NT2/D1 (cell line): ENCODE measurements around the gene MRPL2.

Experiments used
- YY1 ChIP-seq: IDR thresholded peaks from 2 replicates; pipeline ENCODE4 v1.6.1; 2011; ENCODE audit not compliant: insufficient read length, insufficient read depth
- ZNF274 ChIP-seq: IDR thresholded peaks from 2 replicates; pipeline ENCODE4 v1.6.1; 2011; ENCODE audit warnings: mild to moderate bottlenecking, low read depth, low read length

DNA sequence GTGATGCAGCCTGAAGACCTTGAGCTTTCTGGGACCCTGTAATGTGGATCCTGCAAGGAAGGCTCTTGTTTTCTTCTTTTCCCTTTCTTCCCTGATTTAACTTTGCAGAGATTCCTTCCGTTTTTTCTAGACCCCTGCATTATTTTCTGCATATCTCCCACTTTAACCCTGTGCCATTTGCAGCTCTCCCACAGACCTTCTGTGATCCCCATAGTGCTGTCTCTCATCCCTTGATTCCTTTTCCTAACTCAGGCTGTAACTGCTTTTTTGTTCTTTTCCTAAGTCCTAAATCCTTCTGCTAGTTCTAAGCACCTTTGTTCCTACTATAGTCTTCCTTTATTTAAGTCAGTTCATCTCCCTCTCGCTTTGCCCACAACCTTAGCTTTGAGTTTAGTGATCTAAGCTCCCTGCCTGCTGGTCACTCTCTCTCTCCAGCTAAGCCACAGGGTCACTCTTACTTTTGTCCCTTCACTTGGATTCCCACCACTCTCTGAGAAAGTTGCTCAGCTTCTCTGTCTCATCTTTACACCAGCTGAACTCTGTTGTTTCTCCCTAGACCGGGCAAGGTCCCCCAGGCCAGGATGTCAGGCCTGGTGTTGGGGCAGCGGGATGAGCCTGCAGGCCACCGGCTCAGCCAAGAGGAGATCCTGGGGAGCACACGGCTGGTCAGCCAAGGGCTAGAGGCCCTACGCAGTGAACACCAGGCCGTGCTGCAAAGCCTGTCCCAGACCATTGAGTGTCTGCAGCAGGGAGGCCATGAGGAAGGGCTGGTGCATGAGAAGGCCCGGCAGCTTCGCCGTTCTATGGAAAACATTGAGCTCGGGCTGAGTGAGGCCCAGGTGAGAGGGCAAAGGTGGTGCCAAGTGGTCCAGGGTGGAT is 1.8 kb upstream of the MRPL2 start:
- TF ChIP-seq ZNF274 = no peak
- TF ChIP-seq YY1 = no peak
